SK-N-SH (cell line): ENCODE measurements around the gene PRDM15. TPM values are rescaled to one million over a fixed set of nuclear protein-coding genes. Genes with fewer than 3 reads are reported as not detected.
A peak's percentile ranks its signal among the peaks of the same experiment; 100 is the strongest.

Experiments
- CTCF ChIA-PET: fragments of 300-600, 350-600 bp; formaldehyde crosslinking; extraction: SDS; loops from one replicate; lab custom pipeline; 2021; lab: Yijun Ruan, JAX
- POLR2A ChIA-PET: fragments of 350-600 bp; sonication (Branson Sonifier 250); formaldehyde crosslinking; extraction: SDS; loops from one replicate; lab custom pipeline; 2020; ENCODE audit warnings: antibody characterized with exemption, inconsistent platforms; lab: Yijun Ruan, JAX
- DNase-seq: peaks from one replicate; pipeline ENCODE4 v3.0.0; 2012
- H2AFZ ChIP-seq: fragments of 200-600 bp; sonication (generic); 2 replicates; pipeline ENCODE4 v1.8.1; 2016; ENCODE audit warnings: antibody characterized with exemption, mild to moderate bottlenecking, low read depth
- H3F3A ChIP-seq: fragments of 200-600 bp; sonication (generic); replicated peaks from 2 replicates; pipeline ENCODE3; 2016; ENCODE audit warnings: antibody characterized with exemption, mild to moderate bottlenecking; ENCODE audit not compliant: insufficient read depth
- H3K27ac ChIP-seq, 2 experiments: fragments of 200-500 bp in 1 of 2; fragments of 200-600 bp in 1 of 2; sonication (Bioruptor generic) in 1 of 2; sonication (generic), shearing (Covaris generic) in 1 of 2; 2 replicates each; pipeline versions ENCODE4 v1.5.1 to v1.6.1; 2014 to 2016; ENCODE audit warnings: low read depth in 2 of 2, inconsistent platforms in 1 of 2, low read length in 1 of 2, mild to moderate bottlenecking in 1 of 2, mixed read lengths in 1 of 2
- H3K27me3 ChIP-seq: fragments of 200-600 bp; sonication (generic), shearing (Covaris generic); 2 replicates; pipeline ENCODE4 v1.6.1; 2016; ENCODE audit warnings: mixed run types; ENCODE audit not compliant: insufficient read depth
- H3K36me3 ChIP-seq, 2 experiments: fragments of 200-500 bp in 1 of 2; fragments of 200-600 bp in 1 of 2; sonication (Bioruptor generic) in 1 of 2; sonication (generic) in 1 of 2; replicated peaks in 1 of 2; 2 replicates each; pipeline versions ENCODE3 to v1.5.1; 2014 to 2016; ENCODE audit warnings: low read length in 1 of 2, mild to moderate bottlenecking in 1 of 2; ENCODE audit not compliant: insufficient read depth in 2 of 2, control insufficient read depth in 1 of 2
- H3K4me1 ChIP-seq, 2 experiments: fragments of 200-500 bp in 1 of 2; fragments of 200-600 bp in 1 of 2; sonication (Bioruptor generic) in 1 of 2; sonication (generic), shearing (Covaris generic) in 1 of 2; 2 replicates each; pipeline versions ENCODE4 v1.5.1 to v1.6.1; 2014 to 2016; ENCODE audit warnings: low read depth in 1 of 2, low read length in 1 of 2, mixed run types in 1 of 2; ENCODE audit not compliant: insufficient read depth in 2 of 2, control insufficient read depth in 1 of 2
- H3K4me2 ChIP-seq: fragments of 200-600 bp; sonication (generic), shearing (Covaris generic); 2 replicates; pipeline ENCODE4 v1.6.1; 2017; ENCODE audit warnings: mixed run types
- H3K4me3 ChIP-seq, 2 experiments: fragments of 200-500 bp in 1 of 2; fragments of 200-600 bp in 1 of 2; sonication (Bioruptor generic) in 1 of 2; sonication (generic), shearing (Covaris generic) in 1 of 2; 2 replicates each; pipeline versions ENCODE4 v1.5.1 to v1.8.1; 2014 to 2016; ENCODE audit warnings: low read depth in 2 of 2, inconsistent platforms in 1 of 2, low read length in 1 of 2, mild to moderate bottlenecking in 1 of 2, mixed read lengths in 1 of 2, moderate library complexity in 1 of 2
- H3K79me2 ChIP-seq: fragments of 200-600 bp; sonication (generic); 2 replicates; pipeline ENCODE4 v1.8.1; 2017; ENCODE audit warnings: mild to moderate bottlenecking; ENCODE audit not compliant: insufficient read depth
- H3K9ac ChIP-seq: fragments of 200-600 bp; sonication (generic); 2 replicates; pipeline ENCODE4 v1.6.1; 2017; ENCODE audit warnings: mixed run types
- H3K9me2 ChIP-seq: fragments of 200-600 bp; sonication (generic); 2 replicates; pipeline ENCODE4 v1.6.1; 2017; ENCODE audit warnings: mixed run types
- H3K9me3 ChIP-seq: fragments of 200-600 bp; sonication (generic); 2 replicates; pipeline ENCODE4 v1.6.1; 2017; ENCODE audit warnings: mixed run types, mild to moderate bottlenecking, moderate library complexity
- H4K20me1 ChIP-seq: fragments of 200-600 bp; sonication (generic); 2 replicates; pipeline ENCODE4 v1.6.1; 2017; ENCODE audit warnings: mild to moderate bottlenecking, mixed run types; ENCODE audit not compliant: insufficient read depth
- EZH2phosphoT487 ChIP-seq: fragments of 200-600 bp; sonication (generic); IDR thresholded peaks from 2 replicates; pipeline ENCODE4 v1.6.1; 2017; ENCODE audit warnings: low read depth, mixed run types, mild to moderate bottlenecking, antibody characterized with exemption, moderate library complexity, borderline replicate concordance
- GATA2 ChIP-seq: sonication (generic); formaldehyde crosslinking; IDR thresholded peaks from 2 replicates; pipeline ENCODE4 v1.5.0; 2020; ENCODE audit warnings: mild to moderate bottlenecking, missing genetic modification reagents
- IRF3 ChIP-seq: fragments of 150-350 bp; IDR thresholded peaks from 2 replicates; pipeline ENCODE4 v1.6.1; 2016; ENCODE audit warnings: mild to moderate bottlenecking, low read depth, low read length
- RFX5 ChIP-seq: IDR thresholded peaks from 2 replicates; pipeline ENCODE4 v1.6.1; 2012; ENCODE audit warnings: mild to moderate bottlenecking, improper control_type of control experiment, low read length
- RXRA ChIP-seq: IDR thresholded peaks from 2 replicates; pipeline ENCODE4 v1.4.0; 2012; ENCODE audit warnings: low read depth, mild to moderate bottlenecking, borderline replicate concordance
- TAF1 ChIP-seq: IDR thresholded peaks from 2 replicates; pipeline ENCODE4 v1.6.1; 2012; ENCODE audit warnings: low read depth, mild to moderate bottlenecking, low read length, moderate library complexity, borderline replicate concordance
- TCF12 ChIP-seq: IDR thresholded peaks from 2 replicates; pipeline ENCODE4 v1.4.0; 2012
- TEAD4 ChIP-seq: IDR thresholded peaks from 2 replicates; pipeline ENCODE4 v1.4.0; 2012; ENCODE audit warnings: mild to moderate bottlenecking, borderline replicate concordance; ENCODE audit not compliant: insufficient read depth
- WGBS: methylation state at CpG from one replicate; pipeline ENCODE4 v1.1.6; 2017; ENCODE audit warnings: low lambda C conversion rate; 5-methylcytosine and 5-hydroxymethylcytosine counted together
- polyA plus RNA-seq, 3 experiments: library from polyadenylated mRNA; depleted of rRNA; stranded (reverse); fragments of >200 nt; gene quantifications; 2 replicates each; pipeline ENCODE4 v1.2.3, GENCODE V29; 2012
- TF ChIP-seq, protein P1 (sequence below): IDR thresholded peaks from 2 replicates; pipeline ENCODE4 v1.6.1; 2012; ENCODE audit warnings: mild to moderate bottlenecking, low read depth, low read length, moderate library complexity
- TF ChIP-seq, protein P2 (sequence below): fragments of 200-600 bp; sonication (generic); IDR thresholded peaks from 2 replicates; pipeline ENCODE4 v1.6.1; 2017; ENCODE audit warnings: antibody characterized with exemption, mild to moderate bottlenecking, moderate library complexity

PRDM15 gene
- polyA plus RNA-seq, 1 of the 3 experiments (the other 2 are of a cell fraction), result 7.0 TPM

DNA sequence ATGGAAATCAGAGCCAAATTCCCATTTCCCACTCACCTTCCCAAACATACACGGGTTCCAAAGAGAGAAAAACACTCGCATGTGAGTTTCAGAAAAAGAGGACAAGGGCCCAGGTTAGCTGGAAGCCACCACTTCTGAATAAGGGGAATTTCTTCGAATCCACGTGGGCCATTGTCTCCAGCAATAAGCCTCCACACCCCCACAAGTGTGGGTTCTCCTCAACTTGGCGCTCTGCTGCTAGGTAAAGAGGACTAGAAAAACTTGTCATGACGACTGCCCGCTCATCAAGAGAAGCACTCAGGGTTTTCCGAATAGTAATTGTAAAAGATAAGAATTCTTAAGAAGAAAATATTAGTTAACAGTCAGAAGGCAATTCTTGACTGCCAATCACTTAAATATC, 30.6 kb downstream of the PRDM15 start:
- Histone ChIP-seq H2AFZ (no peak overlapping the region), H4K20me1 (no peaks in the 10 kb centered on the region), H3K27me3 (no peaks in the 10 kb centered on the region), H3K4me3 (no peak overlapping the region), H3K9ac (no peak overlapping the region), H3K4me2 (no peak overlapping the region), H3K9me2 (no peaks in the 10 kb centered on the region), H3K9me3 (no peaks in the 10 kb centered on the region), H3F3A (no peaks in the 10 kb centered on the region), H3K36me3 (peaks cover 0 to 6% of the 10 kb centered on the region in 2 experiments), H3K4me1 (peaks cover 0 to 3% of the 10 kb centered on the region in 2 experiments; a peak in 1 of 4 replicates), H3K79me2 (no peaks in the 10 kb centered on the region), H3K27ac (no peak overlapping the region)
- DNase-seq, result no peak
- TF ChIP-seq TAF1 (no peak), EZH2phosphoT487 (no peak), TEAD4 (no peak), TCF12 (no peak), RXRA (no peak), RFX5 (no peak), GATA2 (no peak), IRF3 (no peak)
- TF ChIP-seq, protein P1, sequence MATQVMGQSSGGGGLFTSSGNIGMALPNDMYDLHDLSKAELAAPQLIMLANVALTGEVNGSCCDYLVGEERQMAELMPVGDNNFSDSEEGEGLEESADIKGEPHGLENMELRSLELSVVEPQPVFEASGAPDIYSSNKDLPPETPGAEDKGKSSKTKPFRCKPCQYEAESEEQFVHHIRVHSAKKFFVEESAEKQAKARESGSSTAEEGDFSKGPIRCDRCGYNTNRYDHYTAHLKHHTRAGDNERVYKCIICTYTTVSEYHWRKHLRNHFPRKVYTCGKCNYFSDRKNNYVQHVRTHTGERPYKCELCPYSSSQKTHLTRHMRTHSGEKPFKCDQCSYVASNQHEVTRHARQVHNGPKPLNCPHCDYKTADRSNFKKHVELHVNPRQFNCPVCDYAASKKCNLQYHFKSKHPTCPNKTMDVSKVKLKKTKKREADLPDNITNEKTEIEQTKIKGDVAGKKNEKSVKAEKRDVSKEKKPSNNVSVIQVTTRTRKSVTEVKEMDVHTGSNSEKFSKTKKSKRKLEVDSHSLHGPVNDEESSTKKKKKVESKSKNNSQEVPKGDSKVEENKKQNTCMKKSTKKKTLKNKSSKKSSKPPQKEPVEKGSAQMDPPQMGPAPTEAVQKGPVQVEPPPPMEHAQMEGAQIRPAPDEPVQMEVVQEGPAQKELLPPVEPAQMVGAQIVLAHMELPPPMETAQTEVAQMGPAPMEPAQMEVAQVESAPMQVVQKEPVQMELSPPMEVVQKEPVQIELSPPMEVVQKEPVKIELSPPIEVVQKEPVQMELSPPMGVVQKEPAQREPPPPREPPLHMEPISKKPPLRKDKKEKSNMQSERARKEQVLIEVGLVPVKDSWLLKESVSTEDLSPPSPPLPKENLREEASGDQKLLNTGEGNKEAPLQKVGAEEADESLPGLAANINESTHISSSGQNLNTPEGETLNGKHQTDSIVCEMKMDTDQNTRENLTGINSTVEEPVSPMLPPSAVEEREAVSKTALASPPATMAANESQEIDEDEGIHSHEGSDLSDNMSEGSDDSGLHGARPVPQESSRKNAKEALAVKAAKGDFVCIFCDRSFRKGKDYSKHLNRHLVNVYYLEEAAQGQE, result no peak
- CTCF ChIA-PET, result interaction anchor here (1.0 to 1.4 kb wide), 2 partner anchors 25 to 32 kb away, joined by 3 to 5 read pairs; no protein-coding TSS in a partner anchor
- 92% methylated on average over 8 of the region's 8 CpGs for WGBS
- POLR2A ChIA-PET, result no interaction called here

- POLR2A ChIA-PET, result no interaction called here
- Histone ChIP-seq H3K4me3 (no peak overlapping the region), H3K4me2 (no peak overlapping the region), H3K9me2 (no peaks in the 10 kb centered on the region), H3K9me3 (no peaks in the 10 kb centered on the region), H3F3A (no peaks in the 10 kb centered on the region), H2AFZ (no peak overlapping the region), H4K20me1 (no peaks in the 10 kb centered on the region), H3K27me3 (no peaks in the 10 kb centered on the region), H3K36me3 (peaks cover 0 to 4% of the 10 kb centered on the region in 2 experiments), H3K79me2 (no peaks in the 10 kb centered on the region), H3K9ac (no peak overlapping the region), H3K27ac (no peak overlapping the region), H3K4me1 (peaks cover 0 to 3% of the 10 kb centered on the region in 2 experiments; a peak in 1 of 4 replicates)
- no peak for TF ChIP-seq IRF3
- TF ChIP-seq, protein P2, sequence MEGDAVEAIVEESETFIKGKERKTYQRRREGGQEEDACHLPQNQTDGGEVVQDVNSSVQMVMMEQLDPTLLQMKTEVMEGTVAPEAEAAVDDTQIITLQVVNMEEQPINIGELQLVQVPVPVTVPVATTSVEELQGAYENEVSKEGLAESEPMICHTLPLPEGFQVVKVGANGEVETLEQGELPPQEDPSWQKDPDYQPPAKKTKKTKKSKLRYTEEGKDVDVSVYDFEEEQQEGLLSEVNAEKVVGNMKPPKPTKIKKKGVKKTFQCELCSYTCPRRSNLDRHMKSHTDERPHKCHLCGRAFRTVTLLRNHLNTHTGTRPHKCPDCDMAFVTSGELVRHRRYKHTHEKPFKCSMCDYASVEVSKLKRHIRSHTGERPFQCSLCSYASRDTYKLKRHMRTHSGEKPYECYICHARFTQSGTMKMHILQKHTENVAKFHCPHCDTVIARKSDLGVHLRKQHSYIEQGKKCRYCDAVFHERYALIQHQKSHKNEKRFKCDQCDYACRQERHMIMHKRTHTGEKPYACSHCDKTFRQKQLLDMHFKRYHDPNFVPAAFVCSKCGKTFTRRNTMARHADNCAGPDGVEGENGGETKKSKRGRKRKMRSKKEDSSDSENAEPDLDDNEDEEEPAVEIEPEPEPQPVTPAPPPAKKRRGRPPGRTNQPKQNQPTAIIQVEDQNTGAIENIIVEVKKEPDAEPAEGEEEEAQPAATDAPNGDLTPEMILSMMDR, result 0 out of 2 replicates have a peak, but pooled peaks have one; percentile 17
- WGBS, result 80% methylated on average over 19 of the region's 21 CpGs
- CTCF ChIA-PET, result interaction anchor here (0.7 to 1.2 kb wide), 3 partner anchors 30 to 298 kb away, joined by 3 to 4 read pairs (median 4); no protein-coding TSS in a partner anchor
- DNase-seq, result no peak
Observed at GRCh38 chr21:41847066-41847804, 31.9 kb downstream of the PRDM15 start.
